MG63 (cell line): ENCODE measurements around the gene AKAP8L. TPM values are rescaled to one million over a fixed set of nuclear protein-coding genes. Genes with fewer than 3 reads are reported as not detected.

Experiments used
- DNase-seq: peaks from one replicate; pipeline ENCODE4 v3.0.0-alpha.2; 2020
- H3K27me3 ChIP-seq: fragments of 250-450 bp; sonication (Bioruptor Pico); 2 replicates; pipeline ENCODE4 v1.5.1; 2020; ENCODE audit warnings: mild to moderate bottlenecking, moderate library complexity
- H3K36me3 ChIP-seq: fragments of 250-450 bp; sonication (Bioruptor Pico); 2 replicates; pipeline ENCODE4 v1.5.1; 2020; ENCODE audit warnings: mild to moderate bottlenecking, moderate library complexity
- H3K4me3 ChIP-seq: fragments of 250-450 bp; sonication (Bioruptor Pico); 2 replicates; pipeline ENCODE4 v1.5.1; 2020; ENCODE audit warnings: mild to moderate bottlenecking, moderate library complexity
- H3K9me3 ChIP-seq: fragments of 250-450 bp; sonication (Bioruptor Pico); 2 replicates; pipeline ENCODE4 v1.5.1; 2020; ENCODE audit warnings: mild to moderate bottlenecking, moderate library complexity
- total RNA-seq: library from RNA; depleted of rRNA; stranded (reverse); fragments of >200 nt; shearing (Covaris generic); gene quantifications from 2 replicates; pipeline ENCODE4 v1.2.3, GENCODE V29; 2014; ENCODE audit warnings: low replicate concordance; rRNA removed

AKAP8L gene
- 83.8 and 108 TPM in 2 replicates for total RNA-seq

GRCh38 chr19:15418579-15419412 is at the start of gene AKAP8L:
Gene AKAP8L, minus strand, starts transcription at chr19:15418988. Its CDS starts 65 bp downstream, at chr19:15418923.
- peaks cover 8% of the 10 kb centered on the region for H3K9me3 ChIP-seq
- H3K27me3 ChIP-seq, result no peaks in the 10 kb centered on the region
- H3K4me3 ChIP-seq, result peak within 1 kb of the TSS; percentile 90
- peak; percentile 100 for DNase-seq
- peaks cover 54% of the 10 kb centered on the region for H3K36me3 ChIP-seq

- no peak for DNase-seq
- Histone ChIP-seq H3K36me3 (no peaks in the 10 kb centered on the region), H3K9me3 (peaks cover 3% of the 10 kb centered on the region), H3K4me3 (no peak overlapping the region), H3K27me3 (no peaks in the 10 kb centered on the region)
These were observed 49.0 kb upstream of the AKAP8L start for GRCh38 chr19:15467734-15468214.

- peak; percentile 88 for DNase-seq
- Histone ChIP-seq H3K4me3 (no peak overlapping the region), H3K27me3 (no peaks in the 10 kb centered on the region)
These were observed 48.3 kb upstream of the AKAP8L start for GRCh38 chr19:15466851-15467733.

GRCh38 chr19:15464394-15465385 is 45.9 kb upstream of the AKAP8L start, which contains the start of gene RASAL3:
Gene RASAL3, minus strand, starts transcription at chr19:15464544. Its CDS starts 186 bp downstream, at chr19:15464358.
- Histone ChIP-seq H3K4me3 (no peak within 1 kb of the TSS), H3K36me3 (no peaks in the 10 kb centered on the region), H3K9me3 (no peaks in the 10 kb centered on the region), H3K27me3 (no peaks in the 10 kb centered on the region)
- peak; percentile 87 for DNase-seq

More at GRCh38 chr19:15466851-15467733, 48.3 kb upstream of the AKAP8L start:
- Histone ChIP-seq H3K36me3 (no peaks in the 10 kb centered on the region), H3K9me3 (no peaks in the 10 kb centered on the region)

GRCh38 chr19:15463861-15464371 is 45.1 kb upstream of the AKAP8L start:
- Histone ChIP-seq H3K27me3 (no peaks in the 10 kb centered on the region), H3K9me3 (no peaks in the 10 kb centered on the region), H3K36me3 (no peaks in the 10 kb centered on the region), H3K4me3 (no peak overlapping the region)
- DNase-seq, result no peak

GRCh38 chr19:15461694-15462093 is 42.9 kb upstream of the AKAP8L start:
- no peak for DNase-seq
- H3K4me3 ChIP-seq, result no peak overlapping the region
- no peaks in the 10 kb centered on the region for H3K36me3 ChIP-seq
- H3K9me3 ChIP-seq, result no peaks in the 10 kb centered on the region
- peaks cover 9% of the 10 kb centered on the region for H3K27me3 ChIP-seq

GRCh38 chr19:15457701-15458484 is 39.1 kb upstream of the AKAP8L start:
- Histone ChIP-seq H3K4me3 (no peak overlapping the region), H3K36me3 (no peaks in the 10 kb centered on the region), H3K27me3 (peaks cover 13% of the 10 kb centered on the region), H3K9me3 (no peaks in the 10 kb centered on the region)
- DNase-seq, result no peak

GRCh38 chr19:15456871-15457700 is 38.3 kb upstream of the AKAP8L start:
- Histone ChIP-seq H3K4me3 (no peak overlapping the region), H3K36me3 (no peaks in the 10 kb centered on the region), H3K9me3 (no peaks in the 10 kb centered on the region), H3K27me3 (peaks cover 13% of the 10 kb centered on the region)
- DNase-seq, result no peak

GRCh38 chr19:15456441-15456840 is 37.7 kb upstream of the AKAP8L start:
- no peaks in the 10 kb centered on the region for H3K9me3 ChIP-seq
- no peak for DNase-seq
- H3K27me3 ChIP-seq, result peaks cover 13% of the 10 kb centered on the region
- H3K4me3 ChIP-seq, result no peak overlapping the region
- no peaks in the 10 kb centered on the region for H3K36me3 ChIP-seq

- Histone ChIP-seq H3K4me3 (no peak overlapping the region), H3K27me3 (peaks cover 13% of the 10 kb centered on the region), H3K36me3 (no peaks in the 10 kb centered on the region), H3K9me3 (no peaks in the 10 kb centered on the region)
- no peak for DNase-seq
These were observed 37.2 kb upstream of the AKAP8L start for GRCh38 chr19:15455996-15456395.

GRCh38 chr19:15453906-15454860 is 35.4 kb upstream of the AKAP8L start:
- Histone ChIP-seq H3K27me3 (peaks cover 13% of the 10 kb centered on the region), H3K4me3 (no peak overlapping the region), H3K9me3 (no peaks in the 10 kb centered on the region), H3K36me3 (no peaks in the 10 kb centered on the region)
- no peak for DNase-seq

- H3K9me3 ChIP-seq, result no peaks in the 10 kb centered on the region
- no peak overlapping the region for H3K4me3 ChIP-seq
- no peaks in the 10 kb centered on the region for H3K36me3 ChIP-seq
- peaks cover 13% of the 10 kb centered on the region for H3K27me3 ChIP-seq
- no peak for DNase-seq
These were observed 34.3 kb upstream of the AKAP8L start for GRCh38 chr19:15453091-15453578.
